ENCODE measurements around the gene HECW1. TPM values are rescaled to one million over a fixed set of nuclear protein-coding genes. Genes with fewer than 3 reads are reported as not detected.
A peak's percentile ranks its signal among the peaks of the same experiment; 100 is the strongest.

HECW1 gene
- total and polyA plus RNA-seq, 4 donors = 0.05 TPM; not detected in 3

GRCh38 chr7:43295429-43295828 is 183.0 kb downstream of the HECW1 start:
- no peaks in the 10 kb centered on the region for H3K36me3 ChIP-seq (ENCODE audit: control insufficient read depth in 4 of 4, insufficient read depth in 3 of 4, low read depth in 1 of 4, low read length in 3 of 4)
- no peak overlapping the region for H3K27ac ChIP-seq (ENCODE audit: low read depth in 1 of 2, low read length in 2 of 2)
- 76% methylated on average over 3 of the region's 3 CpGs for WGBS
- H3K27me3 ChIP-seq (ENCODE audit: control insufficient read depth in 4 of 4, insufficient read depth in 4 of 4, low read length in 3 of 4) = peaks cover 0 to 4% (median 3%) of the 10 kb centered on the region in 4 donors
- TF ChIP-seq FOXA1 (IDR thresholded peaks at IDR 0.05) = no peak
- TF ChIP-seq HNF4G (IDR thresholded peaks at IDR 0.05) = no peak
- TF ChIP-seq GABPA (IDR thresholded peaks at IDR 0.05 in 1 of 2, conservative IDR thresholded peaks at IDR 0.05 in 1 of 2) = no peak
- no peak for TF ChIP-seq JUND (IDR thresholded peaks at IDR 0.05)
- TF ChIP-seq RXRA (IDR thresholded peaks at IDR 0.05) = no peak
- no peak for TF ChIP-seq TAF1 (conservative IDR thresholded peaks at IDR 0.05)
- TF ChIP-seq EGR1 (IDR thresholded peaks at IDR 0.05; ENCODE audit: low read depth in 2 of 2) = no peak
- TF ChIP-seq, protein P1, sequence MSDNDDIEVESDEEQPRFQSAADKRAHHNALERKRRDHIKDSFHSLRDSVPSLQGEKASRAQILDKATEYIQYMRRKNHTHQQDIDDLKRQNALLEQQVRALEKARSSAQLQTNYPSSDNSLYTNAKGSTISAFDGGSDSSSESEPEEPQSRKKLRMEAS (IDR thresholded peaks at IDR 0.05) = no peak
- TF ChIP-seq, protein P2, sequence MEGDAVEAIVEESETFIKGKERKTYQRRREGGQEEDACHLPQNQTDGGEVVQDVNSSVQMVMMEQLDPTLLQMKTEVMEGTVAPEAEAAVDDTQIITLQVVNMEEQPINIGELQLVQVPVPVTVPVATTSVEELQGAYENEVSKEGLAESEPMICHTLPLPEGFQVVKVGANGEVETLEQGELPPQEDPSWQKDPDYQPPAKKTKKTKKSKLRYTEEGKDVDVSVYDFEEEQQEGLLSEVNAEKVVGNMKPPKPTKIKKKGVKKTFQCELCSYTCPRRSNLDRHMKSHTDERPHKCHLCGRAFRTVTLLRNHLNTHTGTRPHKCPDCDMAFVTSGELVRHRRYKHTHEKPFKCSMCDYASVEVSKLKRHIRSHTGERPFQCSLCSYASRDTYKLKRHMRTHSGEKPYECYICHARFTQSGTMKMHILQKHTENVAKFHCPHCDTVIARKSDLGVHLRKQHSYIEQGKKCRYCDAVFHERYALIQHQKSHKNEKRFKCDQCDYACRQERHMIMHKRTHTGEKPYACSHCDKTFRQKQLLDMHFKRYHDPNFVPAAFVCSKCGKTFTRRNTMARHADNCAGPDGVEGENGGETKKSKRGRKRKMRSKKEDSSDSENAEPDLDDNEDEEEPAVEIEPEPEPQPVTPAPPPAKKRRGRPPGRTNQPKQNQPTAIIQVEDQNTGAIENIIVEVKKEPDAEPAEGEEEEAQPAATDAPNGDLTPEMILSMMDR (IDR thresholded peaks at IDR 0.05; ENCODE audit: low read depth, low read length, missing input control) = no peak
- no peak for TF ChIP-seq NR2F2 (IDR thresholded peaks at IDR 0.05)
- no peak for TF ChIP-seq FOXA2 (IDR thresholded peaks at IDR 0.05)
- no peak for TF ChIP-seq REST (IDR thresholded peaks at IDR 0.05)
- TF ChIP-seq SP1 (IDR thresholded peaks at IDR 0.05) = no peak
- no peaks in the 10 kb centered on the region for H3K4me1 ChIP-seq (ENCODE audit: control insufficient read depth in 4 of 4, insufficient read depth in 4 of 4, low read length in 3 of 4)
- H3K9ac ChIP-seq (ENCODE audit: low read depth in 1 of 2, low read length in 2 of 2) = no peak overlapping the region
- H3K4me3 ChIP-seq (ENCODE audit: low read depth in 1 of 3, low read length in 3 of 3) = no peak overlapping the region
- DNase-seq (ENCODE audit: low spot score) = no peak
- peaks cover 0 to 6% (median 2%) of the 10 kb centered on the region in 4 donors for H3K9me3 ChIP-seq (ENCODE audit: control insufficient read depth in 4 of 4, low read length in 3 of 4)

- Histone ChIP-seq H3K4me3 (ENCODE audit: low read depth in 1 of 3, low read length in 3 of 3) (no peak overlapping the region), H3K27ac (ENCODE audit: low read depth in 1 of 2, low read length in 2 of 2) (no peak overlapping the region), H3K27me3 (ENCODE audit: control insufficient read depth in 4 of 4, insufficient read depth in 4 of 4, low read length in 3 of 4) (peaks cover 0 to 6% (median 4%) of the 10 kb centered on the region in 4 donors), H3K4me1 (ENCODE audit: control insufficient read depth in 4 of 4, insufficient read depth in 4 of 4, low read length in 3 of 4) (no peaks in the 10 kb centered on the region), H3K9ac (ENCODE audit: low read depth in 1 of 2, low read length in 2 of 2) (no peak overlapping the region), H3K9me3 (ENCODE audit: control insufficient read depth in 4 of 4, low read length in 3 of 4) (peaks cover 0 to 2% (median 0%) of the 10 kb centered on the region in 4 donors), H3K36me3 (ENCODE audit: control insufficient read depth in 4 of 4, insufficient read depth in 3 of 4, low read depth in 1 of 4, low read length in 3 of 4) (no peaks in the 10 kb centered on the region)
- 80% methylated on average over 6 of the region's 6 CpGs for WGBS
- no peak for DNase-seq (ENCODE audit: low spot score)
- peak in 1 of 2 donors; percentile 11 for TF ChIP-seq RAD21 (IDR thresholded peaks at IDR 0.05)
- no peak for TF ChIP-seq REST (IDR thresholded peaks at IDR 0.05)
- TF ChIP-seq, protein P2 (IDR thresholded peaks at IDR 0.05; ENCODE audit: low read depth, low read length, missing input control) = peak; percentile 4
- no peak for TF ChIP-seq TAF1 (conservative IDR thresholded peaks at IDR 0.05)
Measured at GRCh38 chr7:43296306-43296705, 183.9 kb downstream of the HECW1 start.
